Measurements from ENCODE around the gene MEF2D.

MEF2D gene

DNA sequence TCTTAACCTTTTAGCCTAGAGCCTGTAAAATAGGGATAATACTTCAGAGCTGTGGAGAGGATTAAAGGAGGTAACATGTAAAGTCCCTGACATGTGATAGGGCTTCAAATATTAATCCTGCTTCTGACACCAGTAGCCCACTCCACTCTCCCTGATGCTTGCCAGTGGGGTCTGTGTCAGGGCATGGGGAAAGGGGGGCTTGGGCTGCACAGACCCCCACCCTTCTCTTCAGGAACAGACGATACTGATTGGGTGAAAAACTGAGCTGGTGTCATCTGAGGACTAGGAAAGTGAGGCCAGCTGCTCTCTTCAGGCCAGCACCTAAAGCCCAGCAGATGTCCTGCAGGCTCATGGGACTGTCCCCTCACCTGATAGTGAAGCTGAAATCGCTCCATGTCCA is 27.0 kb upstream of the MEF2D start:
- no peak overlapping the region for H3K4me3 ChIP-seq (ENCODE audit: low read length)
- no peak for DNase-seq (ENCODE audit: low read depth)
- TF ChIP-seq, protein P1, sequence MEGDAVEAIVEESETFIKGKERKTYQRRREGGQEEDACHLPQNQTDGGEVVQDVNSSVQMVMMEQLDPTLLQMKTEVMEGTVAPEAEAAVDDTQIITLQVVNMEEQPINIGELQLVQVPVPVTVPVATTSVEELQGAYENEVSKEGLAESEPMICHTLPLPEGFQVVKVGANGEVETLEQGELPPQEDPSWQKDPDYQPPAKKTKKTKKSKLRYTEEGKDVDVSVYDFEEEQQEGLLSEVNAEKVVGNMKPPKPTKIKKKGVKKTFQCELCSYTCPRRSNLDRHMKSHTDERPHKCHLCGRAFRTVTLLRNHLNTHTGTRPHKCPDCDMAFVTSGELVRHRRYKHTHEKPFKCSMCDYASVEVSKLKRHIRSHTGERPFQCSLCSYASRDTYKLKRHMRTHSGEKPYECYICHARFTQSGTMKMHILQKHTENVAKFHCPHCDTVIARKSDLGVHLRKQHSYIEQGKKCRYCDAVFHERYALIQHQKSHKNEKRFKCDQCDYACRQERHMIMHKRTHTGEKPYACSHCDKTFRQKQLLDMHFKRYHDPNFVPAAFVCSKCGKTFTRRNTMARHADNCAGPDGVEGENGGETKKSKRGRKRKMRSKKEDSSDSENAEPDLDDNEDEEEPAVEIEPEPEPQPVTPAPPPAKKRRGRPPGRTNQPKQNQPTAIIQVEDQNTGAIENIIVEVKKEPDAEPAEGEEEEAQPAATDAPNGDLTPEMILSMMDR (IDR thresholded peaks at IDR 0.05; ENCODE audit: insufficient read depth, low read depth, low read length, missing control alignments) = no peak

DNA sequence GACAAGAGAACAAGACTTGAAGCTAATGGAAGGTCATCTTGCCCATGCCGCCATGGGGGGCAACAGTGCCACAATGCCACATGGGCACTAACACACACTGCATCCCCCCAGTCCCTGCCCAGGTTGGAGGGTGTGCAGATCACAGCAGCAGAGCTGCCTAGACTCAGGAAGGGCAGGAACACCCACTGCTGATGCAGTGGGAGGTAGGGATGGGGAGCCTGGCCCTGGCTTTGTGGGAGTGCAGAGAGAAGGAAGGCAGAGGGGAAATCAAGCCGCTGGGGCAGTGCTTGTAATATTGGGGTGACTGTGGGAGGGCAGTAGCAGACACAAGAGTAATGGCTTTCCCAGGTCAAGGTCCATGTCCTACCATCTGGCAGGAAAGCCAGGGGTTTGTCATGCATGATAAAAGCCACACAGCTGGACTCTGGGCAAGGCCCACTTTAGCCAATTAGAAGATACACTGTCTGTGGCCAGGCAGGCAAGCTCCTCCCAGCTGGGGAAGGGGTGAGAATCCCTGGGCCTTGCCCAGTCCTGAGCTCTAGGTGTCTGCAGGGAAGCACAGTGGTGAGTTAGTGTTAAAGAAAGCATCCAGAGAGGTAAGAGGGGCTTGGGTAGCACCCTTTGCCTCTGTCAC is 25.4 kb upstream of the MEF2D start:
- DNase-seq (ENCODE audit: low read depth) = no peak
- TF ChIP-seq, protein P1 (IDR thresholded peaks at IDR 0.05; ENCODE audit: insufficient read depth, low read depth, low read length, missing control alignments) = no peak
- no peak overlapping the region for H3K4me3 ChIP-seq (ENCODE audit: low read length)

DNA sequence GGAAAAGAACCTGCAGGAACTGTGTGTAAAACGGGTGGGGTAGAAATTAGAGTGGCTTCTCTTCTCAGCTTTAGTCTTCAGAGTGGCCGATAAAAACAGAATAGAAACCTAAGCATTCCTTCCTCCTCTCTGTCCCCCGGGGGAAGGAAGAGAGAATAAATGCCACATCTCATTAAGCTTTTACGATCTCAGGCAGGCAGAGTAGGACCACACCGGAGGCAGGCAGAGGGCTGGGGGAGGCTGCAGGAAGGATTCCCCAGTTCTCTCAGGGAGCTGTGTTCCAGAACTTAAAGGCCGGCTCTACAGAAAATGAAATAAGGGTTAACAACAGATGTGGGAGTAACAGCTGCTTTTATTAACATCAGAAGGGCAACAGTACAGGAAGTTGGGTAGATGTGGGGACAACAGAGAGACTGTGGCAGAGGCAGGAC is 24.5 kb upstream of the MEF2D start:
- H3K4me3 ChIP-seq (ENCODE audit: low read length) = no peak overlapping the region
- DNase-seq (ENCODE audit: low read depth) = no peak
- TF ChIP-seq, protein P1 (IDR thresholded peaks at IDR 0.05; ENCODE audit: insufficient read depth, low read depth, low read length, missing control alignments) = no peak

DNA sequence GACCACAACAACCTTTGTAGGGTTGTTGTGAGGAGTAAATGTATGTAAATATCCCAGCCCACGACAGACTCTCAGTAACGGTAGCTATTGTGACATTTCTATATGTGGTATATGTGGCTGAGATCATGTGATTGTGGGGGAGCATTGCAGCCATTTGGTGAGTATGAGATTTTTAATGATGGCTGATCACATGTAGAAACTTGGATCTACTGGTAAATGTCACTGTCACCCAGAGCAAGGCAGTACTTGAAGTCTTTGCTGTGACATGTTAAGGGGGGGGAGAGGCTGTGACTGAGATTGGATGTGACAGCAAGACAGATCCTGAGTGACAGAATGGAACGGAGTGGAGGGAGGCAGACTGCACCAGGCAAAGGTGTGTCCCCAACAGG is 23.9 kb upstream of the MEF2D start:
- no peak for DNase-seq (ENCODE audit: low read depth)
- TF ChIP-seq, protein P1 (IDR thresholded peaks at IDR 0.05; ENCODE audit: insufficient read depth, low read depth, low read length, missing control alignments) = no peak

DNA sequence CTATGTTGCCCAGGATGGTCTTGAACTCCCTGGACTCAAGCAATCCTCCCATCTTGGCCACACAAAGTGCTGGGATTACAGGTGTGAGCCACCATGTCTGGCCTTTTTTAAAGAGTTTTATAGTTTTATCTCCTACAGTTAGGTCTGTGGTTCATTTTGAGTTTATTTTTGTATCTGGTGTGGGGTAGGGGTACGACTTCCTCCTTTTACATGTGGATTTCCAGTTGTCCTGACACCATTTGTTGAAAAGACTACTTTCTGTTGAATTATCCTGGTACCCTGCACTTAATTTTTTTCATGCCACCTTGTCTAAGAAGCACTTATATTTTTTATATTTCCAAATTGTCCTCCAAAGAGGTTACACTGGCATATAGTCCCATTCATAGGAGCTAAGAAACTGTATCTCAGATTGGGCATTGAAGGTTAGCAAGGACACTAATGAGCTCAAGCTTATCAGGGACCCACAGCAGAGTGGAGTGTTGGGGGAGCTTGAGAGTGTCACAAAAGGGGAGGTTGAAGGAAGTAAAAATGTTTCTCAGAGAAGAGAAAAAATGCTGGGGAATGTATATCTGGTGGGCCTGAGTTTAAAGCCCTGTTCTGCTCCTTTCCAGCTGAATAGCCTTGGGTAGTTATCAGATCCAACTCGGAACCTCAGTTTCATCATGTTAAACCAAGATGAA is 23.4 kb upstream of the MEF2D start:
- H3K4me3 ChIP-seq (ENCODE audit: low read length) = no peak overlapping the region
- TF ChIP-seq, protein P1 (IDR thresholded peaks at IDR 0.05; ENCODE audit: insufficient read depth, low read depth, low read length, missing control alignments) = no peak
- DNase-seq (ENCODE audit: low read depth) = no peak

More for the DNA sequence above, 23.9 kb upstream of the MEF2D start:
- no peak overlapping the region for H3K4me3 ChIP-seq (ENCODE audit: low read length)

DNA sequence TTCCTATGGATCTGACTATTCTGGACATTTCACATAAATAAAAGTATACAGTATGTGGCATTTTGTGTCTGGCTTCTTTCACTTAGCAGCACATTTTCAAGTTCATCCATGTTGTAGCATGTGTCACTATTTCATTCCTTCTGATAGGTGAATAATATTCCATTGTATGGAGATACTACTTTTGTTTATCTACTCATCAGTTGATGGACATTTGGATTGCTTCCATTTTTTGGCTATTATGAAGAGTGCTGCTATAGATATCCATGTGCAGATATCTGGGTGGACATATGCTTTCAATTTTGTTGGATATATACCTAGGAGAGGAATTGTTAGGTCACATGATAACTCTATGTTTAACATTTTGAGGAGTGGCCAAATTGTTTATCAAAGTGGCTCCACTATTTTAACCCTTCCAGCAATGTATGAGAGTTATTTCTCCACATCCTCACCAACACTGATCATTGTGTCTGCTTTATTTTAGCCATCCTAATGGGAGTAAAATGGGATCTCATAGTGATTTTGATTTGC is 21.9 kb upstream of the MEF2D start:
- no peak overlapping the region for H3K4me3 ChIP-seq (ENCODE audit: low read length)
- TF ChIP-seq, protein P1 (IDR thresholded peaks at IDR 0.05; ENCODE audit: insufficient read depth, low read depth, low read length, missing control alignments) = no peak
- no peak for DNase-seq (ENCODE audit: low read depth)

Data from epithelial cell of esophagus (primary cell).